HG03442 (cell line): ENCODE results near the gene DLG2.
"Not testable (repeated sequence)": the region's sequence is repeated elsewhere in the genome, so short reads cannot be mapped to it uniquely, and the experiment has no call there.

ENCODE experiments used
- ATAC-seq: cut with Tn5 transposase; IDR thresholded peaks from one replicate; pipeline ENCODE4 v1.9.1; 2021; ENCODE audit warnings: mild to moderate bottlenecking, moderate library complexity; ENCODE audit not compliant: unreplicated experiment

The DLG2 gene

DNA sequence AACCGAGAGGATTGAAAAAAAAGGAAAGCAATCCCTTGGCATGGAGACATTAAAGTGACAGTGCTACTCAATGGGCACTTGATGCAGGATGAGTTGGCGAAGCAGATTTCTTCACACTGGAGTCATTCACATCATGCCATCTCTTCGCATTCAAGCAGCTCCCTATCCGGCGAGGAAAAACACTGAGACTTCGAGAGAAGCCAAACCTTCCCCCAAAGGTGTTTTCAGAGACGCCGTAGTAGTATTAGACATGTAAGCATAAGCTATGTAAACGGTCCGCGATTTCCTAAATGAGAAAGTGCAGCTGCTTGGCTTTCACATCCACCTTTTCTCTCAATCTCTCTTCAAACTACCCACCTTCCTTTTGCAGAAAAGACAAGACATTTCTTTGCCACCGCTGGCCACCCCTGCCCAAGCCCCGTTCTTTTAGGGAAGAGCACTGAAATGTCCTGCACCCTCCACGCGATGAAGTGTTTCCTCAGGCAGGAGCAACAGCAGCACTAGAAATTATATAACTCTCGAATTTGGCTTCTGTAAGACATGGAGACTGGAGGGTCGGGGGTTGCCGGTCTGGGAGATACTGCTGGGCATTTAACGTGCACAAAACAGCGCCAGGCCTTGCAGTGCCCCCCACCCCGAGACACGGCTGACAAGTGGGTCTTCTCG, at the start of gene DLG2:
Gene DLG2, minus strand, starts transcription at position 13 of the 666 bp plus-strand sequence.
- no peak for ATAC-seq

DNA sequence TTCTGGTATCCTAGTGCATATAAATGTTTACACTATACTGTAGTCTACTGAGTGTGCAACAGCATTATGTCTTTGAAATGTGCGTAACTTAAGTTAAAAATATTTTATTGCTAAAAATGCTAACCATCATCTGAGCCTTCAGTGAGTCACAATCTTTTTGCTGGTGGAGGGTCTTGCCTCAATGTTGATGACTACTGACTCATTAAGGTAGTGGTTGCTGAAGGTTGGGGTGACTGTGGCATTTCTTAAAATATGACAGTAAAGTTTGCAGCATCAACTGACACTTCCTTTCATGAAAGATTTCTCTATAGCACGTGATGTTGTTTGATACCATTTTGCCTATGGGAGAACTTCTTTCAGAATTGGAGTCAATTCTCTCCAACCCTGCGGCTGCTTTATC, 46.2 kb upstream of the DLG2 start:
- ATAC-seq: no peak

DNA sequence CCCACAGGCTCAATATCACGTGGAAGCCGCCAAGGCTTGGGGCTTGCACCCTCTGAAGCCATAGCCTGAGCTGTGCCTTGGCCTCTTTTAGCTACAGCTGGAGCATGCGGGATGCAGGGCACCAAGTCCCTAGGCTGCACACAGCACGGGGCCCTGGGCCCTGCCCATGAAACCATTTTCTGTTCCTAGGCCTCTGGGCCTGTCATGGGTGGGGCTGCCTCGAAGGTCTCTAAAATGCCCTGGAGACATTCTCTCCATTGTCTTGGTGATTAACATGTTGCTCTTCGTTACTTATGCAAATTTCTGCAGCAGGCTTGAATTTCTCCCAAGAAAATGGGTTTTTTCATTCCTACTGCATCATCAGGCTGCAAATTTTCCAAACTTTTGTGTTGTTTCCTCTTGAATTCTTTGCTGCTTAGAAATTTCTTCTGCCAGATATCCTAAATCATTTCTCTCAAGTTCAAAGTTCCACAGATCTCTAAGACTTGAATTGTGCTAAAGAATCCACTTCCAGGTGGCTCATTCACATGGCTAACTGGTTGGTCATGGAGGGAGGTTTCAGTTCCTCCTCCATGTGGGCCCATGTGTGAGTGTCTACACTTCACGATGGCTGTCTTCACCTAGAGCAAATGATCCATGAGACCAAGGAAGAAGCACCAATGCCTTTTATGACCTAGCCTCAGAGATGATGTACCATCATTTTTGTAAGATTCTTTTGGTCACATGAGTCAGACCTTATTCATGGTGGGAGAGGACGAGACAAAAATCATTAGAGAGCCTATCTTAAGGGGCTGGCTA, 45.2 kb upstream of the DLG2 start:
- no peak for ATAC-seq

DNA sequence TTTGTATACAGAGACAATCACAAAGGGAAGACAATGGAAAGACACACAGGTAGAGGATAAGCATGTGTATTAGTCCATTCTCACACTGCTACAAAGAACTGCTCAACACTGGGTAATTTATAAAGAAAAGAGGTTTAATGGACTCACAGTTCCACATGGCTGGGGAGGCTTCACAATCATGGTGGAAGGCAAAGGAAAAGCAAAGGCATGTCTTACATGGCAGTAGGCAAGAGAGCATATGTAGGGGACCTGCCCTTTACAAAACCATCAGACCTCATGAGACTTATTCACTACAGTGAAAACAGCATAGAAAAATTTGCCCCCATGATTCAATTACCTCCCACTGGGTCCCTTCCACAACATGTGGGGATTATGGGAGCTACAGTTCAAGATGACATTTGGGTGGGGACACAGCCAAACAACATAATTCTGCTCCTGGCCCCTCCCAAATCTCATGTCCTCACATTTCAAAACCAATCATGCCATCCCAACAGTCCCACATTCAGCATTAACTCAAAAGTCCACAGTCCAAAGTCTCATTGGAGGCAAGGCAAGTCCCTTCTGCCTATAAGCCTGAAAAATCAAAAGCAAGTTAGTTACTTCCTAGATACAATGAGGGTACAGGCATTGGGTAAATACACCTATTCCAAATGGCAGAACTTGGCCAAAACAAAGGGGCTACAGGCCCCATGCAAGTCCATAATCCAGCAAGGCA, 44.0 kb upstream of the DLG2 start:
- ATAC-seq: not testable (repeated sequence)

DNA sequence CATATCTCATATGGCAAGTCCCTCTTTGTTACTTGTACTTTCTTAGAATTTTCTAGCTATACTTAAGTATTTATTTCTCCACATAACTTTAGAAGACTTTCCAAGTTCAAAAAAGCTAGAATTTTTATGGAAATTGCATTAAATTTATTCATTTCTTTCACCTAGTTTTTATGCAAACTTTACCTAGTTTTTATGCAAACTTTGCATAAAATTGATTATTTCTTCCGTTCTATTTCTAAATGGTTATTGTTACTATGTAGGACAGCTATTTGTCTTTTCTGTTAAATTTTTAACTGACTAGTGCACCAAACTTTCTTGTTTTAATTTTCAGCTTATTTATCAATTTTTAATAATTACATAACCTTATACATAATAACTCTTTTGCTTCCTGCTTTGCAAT, 41.0 kb upstream of the DLG2 start:
- no peak for ATAC-seq

DNA sequence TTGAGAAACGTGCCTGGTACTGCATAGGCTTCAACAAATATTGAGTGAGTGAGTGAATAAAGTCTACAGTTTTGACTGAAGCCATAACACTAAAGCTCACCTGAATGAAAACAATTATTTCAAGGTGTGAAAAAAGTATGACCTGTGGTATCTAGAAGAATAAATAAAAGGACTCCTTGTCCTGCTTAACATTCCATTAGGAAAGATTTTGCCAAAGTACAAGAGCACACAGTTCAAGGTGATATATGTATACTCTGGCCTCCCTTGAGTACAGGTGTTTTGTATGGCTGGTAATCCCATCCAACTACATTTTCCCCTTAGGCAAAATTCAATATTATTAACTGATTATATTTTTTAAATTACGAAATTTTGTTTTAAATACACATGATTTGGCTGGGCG, 39.5 kb upstream of the DLG2 start:
- no peak for ATAC-seq

DNA sequence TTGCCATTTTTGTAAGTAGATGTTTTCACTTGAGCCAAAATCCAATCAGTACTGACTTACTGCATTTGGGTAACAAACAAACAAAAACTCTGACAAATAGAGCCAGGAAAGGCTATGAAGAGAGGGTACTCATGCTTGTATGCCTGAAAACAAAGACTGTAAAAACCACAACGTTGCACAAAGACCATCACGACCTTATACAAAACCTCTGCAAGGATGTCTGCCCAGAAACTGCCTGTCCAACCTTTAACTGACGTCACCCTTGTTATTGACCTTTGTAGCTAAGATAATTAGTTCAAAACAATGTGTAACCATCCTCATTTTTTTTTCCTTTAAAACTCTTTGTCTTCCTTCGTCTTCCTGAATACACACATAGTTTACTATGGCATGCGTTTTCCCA, 38.6 kb upstream of the DLG2 start:
- ATAC-seq: no peak

DNA sequence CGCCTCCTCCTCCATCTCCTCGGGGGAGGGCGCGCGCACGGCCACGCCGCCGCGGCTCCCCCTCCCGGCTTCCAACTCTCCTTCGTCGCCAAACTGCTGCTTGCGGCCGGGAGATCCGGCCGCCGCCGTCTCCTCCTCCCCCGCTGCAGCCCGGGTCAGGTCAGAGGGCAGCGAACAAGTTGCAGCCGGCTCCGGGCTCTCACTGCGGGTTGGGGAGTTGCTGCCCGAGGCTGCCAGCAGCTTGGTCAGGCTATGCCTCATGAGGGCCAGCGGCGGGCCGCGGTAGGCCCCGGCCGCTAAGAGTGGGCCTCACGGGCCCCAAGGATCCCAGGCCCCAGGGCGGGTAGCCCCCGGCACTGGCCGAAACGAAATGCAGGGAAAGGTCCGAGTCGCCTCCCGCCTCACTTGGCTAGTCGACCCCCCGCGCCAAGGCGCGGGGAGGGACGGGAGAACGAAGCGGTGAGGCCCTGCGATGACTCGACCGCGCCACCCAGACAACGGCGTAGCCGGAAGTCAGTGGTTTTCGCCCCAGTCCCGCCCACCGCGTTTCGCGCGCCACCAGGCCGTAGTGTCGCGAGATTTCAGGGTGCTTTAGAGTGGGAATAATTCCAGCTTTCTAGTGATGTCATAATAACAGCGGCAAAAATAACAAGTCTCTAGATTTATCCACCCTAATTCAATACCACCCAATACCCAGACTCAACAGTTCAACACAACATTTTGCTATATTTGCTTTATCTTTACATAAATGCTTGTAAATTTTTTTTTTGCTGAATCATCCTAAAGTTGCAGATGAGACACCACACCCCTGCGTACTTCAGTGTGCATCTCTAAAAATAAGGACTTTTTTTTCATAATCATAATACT, 37.7 kb upstream of the DLG2 start, which contains the start of gene CREBZF:
Gene CREBZF, minus strand, starts transcription at position 515 of the 867 bp plus-strand sequence. Its CDS starts 254 bp downstream, at position 261.
- ATAC-seq: peak; percentile 91

DNA sequence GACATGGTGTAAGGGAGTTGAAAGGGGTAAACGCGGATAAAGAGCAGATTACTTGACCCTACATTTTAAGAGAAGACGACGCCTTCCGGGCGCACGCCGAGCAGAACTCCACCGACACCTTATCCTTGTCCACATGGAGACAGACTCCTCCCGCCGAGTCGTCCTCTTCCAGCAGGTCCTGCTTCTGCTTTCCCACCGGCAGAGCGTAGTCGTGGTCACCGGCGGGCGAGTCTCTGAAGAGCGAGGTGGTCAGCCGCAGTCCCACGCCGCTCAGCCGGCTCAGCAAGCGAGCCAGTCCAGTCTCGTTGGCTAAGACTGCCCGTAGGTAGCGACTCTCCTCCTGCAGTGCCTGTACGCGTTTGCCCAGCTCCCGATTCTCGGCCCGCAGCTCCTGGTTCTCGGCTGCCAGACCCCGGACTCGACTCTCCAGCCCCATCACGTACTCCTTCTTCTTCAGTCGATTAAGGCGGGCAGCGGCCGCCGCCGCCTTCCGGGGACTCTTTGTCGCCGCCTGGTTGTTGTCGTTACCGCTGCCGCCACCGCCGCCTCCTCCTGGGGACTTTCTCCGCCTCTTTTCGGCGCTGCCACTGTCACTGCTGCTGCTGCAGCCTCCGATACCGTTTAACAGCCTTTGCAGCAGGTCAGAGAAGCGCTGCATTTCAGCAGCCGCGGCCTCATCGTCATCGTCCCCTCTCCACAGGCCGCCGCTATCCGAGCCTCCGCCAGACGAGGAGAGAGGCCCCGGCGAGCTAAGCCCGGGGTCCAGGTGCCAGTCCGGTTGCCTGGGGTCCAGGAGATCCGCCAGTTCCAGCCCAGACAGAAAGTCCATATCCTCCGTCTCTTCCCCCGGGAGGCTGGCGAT, 36.8 kb upstream of the DLG2 start:
- peak; percentile 70 for ATAC-seq

DNA sequence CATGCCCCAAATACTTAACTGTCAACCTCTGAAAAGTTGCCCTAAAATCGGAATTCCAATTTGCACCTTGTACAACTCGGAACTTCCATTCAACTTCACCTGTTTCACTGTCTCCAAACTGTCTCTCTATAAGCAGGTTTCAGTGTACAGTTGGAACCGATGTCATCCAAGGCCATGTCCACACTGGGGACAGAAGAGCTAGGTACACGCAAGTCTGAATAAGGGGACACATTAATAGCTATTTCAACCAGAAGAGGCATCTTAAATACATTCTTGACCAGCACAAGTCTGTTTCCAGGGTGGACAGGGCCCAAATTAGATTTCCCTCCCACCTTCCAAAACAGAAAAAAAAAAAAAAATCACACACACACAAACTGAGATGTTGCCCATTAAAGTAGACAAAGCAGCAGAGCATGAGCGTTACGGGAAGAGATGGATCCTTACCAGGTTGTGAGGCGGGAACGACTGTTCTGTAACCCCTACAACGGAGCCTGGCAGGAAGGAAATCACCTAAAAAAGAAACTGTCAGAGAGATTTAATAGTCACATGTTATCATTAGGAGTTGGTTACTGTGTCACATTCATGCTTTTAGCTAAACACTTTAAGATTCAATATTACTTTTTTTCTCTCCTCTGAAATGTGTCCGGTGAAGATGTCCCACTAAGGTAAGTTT, 36.1 kb upstream of the DLG2 start:
- no peak for ATAC-seq

DNA sequence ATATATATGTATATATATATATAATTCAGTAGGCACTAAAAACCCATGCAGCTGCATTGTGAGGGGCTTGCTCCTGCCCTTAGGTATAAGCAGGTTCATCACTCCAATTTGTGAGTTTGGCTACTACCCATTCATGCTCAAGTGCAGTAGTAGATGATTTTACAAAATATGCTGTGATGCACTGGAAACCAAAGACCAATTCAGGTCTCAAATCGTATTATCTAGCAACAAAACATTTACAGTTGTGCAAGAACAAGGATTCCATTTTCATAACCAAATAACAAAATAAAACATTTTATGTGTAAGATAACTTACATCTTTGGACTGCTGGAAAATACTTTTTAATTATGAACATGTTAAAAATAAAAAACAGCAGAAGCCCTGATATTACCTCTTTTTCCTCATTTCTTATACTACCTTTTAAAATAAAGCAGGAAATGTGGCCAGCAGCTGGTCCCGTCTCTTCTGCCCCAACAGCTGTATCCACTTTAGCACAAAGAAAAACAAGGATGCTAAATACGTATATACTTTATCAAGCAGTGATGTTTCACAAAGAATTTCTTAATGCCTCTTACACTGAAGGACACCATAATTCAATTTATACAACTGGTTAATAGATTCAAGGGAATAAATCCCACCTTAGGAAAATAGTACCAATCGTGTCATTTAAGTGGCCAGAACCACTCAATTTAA, 35.0 kb upstream of the DLG2 start:
- no peak for ATAC-seq

DNA sequence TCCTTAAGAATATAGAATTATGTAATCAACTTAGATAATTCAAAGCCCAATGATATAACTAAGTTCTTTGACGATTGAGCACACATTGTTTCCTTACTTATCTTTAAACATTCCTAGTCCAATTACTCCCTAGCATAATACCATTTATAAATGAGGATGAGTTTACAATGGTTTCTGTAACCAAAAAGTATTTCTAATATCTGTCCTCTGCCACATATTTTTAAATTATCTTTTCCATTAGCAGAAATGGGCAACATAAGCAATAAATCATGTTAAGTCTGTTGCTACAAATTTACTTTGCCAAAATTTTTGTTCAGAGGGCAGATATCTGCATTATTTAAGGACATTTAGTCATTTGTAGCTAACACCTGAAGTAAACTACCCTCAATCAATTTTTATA, 31.0 kb upstream of the DLG2 start:
- no peak for ATAC-seq

DNA sequence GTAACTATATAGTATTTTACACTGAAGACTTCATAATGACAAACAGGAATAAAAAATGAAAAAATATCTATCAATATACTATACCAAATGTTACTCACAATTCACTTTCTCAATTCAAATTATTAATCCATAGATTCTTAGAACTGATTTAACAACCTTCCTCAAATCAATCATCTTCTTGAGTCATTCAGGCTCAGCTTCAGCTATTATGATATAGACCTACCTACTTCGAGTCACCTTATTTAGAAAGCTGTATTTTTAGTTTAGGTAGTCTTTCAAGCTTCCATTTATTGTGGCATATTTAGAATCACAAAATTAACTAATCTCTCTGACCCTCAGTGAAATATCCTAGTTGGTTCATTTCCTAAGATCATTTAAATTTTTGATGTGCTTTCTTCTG, 29.6 kb upstream of the DLG2 start:
- no peak for ATAC-seq

DNA sequence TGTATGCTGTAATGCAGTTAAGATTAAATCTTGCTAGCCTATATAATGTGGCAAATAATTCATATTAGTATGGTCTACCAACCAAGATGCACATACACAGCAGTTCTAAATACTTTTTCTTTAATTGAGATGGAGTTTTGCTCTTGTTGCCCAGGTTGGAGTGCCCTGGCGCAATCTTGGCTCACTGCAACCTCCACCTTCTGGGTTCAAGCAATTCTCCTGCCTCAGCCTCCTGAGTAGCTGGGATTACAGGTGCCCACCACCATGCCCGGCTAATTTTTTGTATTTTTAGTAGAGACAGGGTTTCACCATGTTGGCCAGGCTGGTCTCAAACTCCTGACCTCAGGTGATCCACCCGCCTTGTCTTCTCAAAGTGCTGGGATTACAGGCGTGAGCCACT, 27.2 kb upstream of the DLG2 start:
- ATAC-seq: not testable (repeated sequence)

DNA sequence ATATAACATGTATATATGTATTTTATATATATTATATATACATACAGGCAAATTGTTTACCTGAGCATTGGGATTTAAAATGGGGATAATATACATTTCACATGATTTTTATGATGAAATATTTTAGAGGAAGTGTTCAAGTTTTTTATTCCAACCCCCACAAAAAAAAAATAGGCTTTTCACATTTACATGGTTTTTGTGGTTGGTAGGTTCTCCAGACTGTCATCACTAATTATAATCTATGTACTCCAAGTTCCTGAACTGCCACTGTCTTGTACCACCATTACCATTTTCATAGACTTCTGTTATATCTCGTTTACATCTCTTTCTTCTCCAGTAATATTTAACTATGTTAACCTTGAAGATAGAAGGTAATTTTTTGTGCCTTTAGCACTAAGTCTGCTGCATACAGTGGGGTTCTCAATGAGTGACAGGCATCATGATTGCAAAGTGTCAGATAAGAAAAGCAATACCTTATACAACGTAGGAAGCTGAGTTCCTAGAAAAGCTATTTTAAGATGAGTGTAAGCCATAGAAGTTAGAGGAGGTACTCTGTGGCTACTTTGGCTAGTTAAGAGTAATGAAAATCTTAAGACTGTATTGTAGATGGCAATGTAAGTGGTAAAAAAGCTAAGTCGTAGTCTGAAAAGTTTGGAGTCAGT, 25.8 kb upstream of the DLG2 start:
- no peak for ATAC-seq

DNA sequence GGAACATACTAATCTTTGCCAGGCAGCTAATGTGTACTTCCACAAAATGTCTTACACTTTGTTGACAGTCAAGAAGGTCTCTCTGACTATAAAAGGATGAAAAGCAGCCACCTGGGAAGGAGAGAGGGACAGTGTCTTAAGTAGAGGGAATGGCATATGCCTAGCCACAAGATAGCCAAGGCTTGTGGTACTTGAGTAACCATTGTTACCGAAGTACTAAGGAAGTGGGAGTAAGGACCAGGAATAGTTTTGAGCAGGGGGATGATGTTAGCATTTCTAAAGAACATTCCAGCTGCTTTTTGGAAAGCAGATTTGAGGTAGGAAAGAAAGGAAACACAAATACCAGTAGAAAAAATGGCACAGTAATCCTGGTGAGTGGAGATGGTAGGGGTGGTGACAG, 24.0 kb upstream of the DLG2 start:
- ATAC-seq: no peak

DNA sequence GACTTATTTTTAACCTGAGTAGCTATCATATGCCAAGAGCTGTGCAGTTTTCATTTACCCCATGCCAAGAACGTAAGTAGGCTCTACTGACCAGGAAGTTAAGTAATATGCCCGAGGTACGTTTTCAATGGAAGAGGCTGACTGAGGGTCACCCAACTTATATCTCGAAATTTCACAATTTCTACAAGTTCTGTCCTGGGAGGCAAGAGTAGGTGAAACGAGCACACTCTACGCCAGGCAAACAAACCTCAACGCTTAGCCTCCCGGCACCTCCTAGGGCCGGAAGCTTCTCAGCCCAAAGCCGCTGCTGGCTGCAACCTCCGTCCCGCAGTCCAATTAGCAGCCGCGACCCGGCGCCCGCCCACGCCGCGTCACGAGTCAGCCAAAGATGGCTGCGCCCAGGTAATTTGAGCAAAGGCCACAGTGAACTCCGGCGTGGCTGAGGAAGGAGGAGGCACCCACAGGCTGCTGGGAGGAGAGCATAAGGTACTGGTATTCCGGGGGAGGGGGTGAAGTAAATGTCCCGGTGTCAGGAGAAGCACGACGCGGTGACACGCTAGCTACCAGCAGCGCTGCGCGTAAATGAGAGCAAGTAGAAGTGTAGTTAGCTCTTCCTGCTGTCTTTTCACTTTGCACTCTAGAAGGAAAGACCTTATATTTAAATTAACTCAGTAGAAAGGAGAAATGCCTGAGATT, 20.6 kb upstream of the DLG2 start, which contains the start of gene TMEM126A:
Gene TMEM126A, plus strand, starts transcription at position 364 of the 696 bp plus-strand sequence. CDS start 2,289 bp downstream, outside the sequence.
- peak; percentile 99 for ATAC-seq
